WTC11 (cell line): ENCODE data around the gene HOXD10.

ENCODE experiments used
- CREM ChIP-seq: sonication (generic); formaldehyde crosslinking; IDR thresholded peaks from 2 replicates; pipeline ENCODE4 v1.8.1; 2022; ENCODE audit warnings: mild to moderate bottlenecking, missing genetic modification reagents, moderate library complexity
- ELF4 ChIP-seq: sonication (generic); formaldehyde crosslinking; IDR thresholded peaks from 2 replicates; pipeline ENCODE4 v1.8.1; 2022; ENCODE audit warnings: low read depth, mild to moderate bottlenecking, moderate library complexity, missing genetic modification reagents
- ETV6 ChIP-seq: sonication (generic); formaldehyde crosslinking; IDR thresholded peaks from 2 replicates; pipeline ENCODE4 v1.8.1; 2022; ENCODE audit warnings: mild to moderate bottlenecking, missing genetic modification reagents
- JUN ChIP-seq: sonication (generic); formaldehyde crosslinking; IDR thresholded peaks from 2 replicates; pipeline ENCODE4 v1.8.0; 2023; ENCODE audit warnings: mild to moderate bottlenecking, missing genetic modification reagents
- MYBL2 ChIP-seq: sonication (generic); formaldehyde crosslinking; IDR thresholded peaks from 2 replicates; pipeline ENCODE4 v1.8.1; 2023; ENCODE audit warnings: mild to moderate bottlenecking, moderate library complexity, missing genetic modification reagents
- ZBTB21 ChIP-seq: sonication (generic); formaldehyde crosslinking; IDR thresholded peaks from 2 replicates; pipeline ENCODE4 v1.8.1; 2023; ENCODE audit warnings: mild to moderate bottlenecking, missing genetic modification reagents, borderline replicate concordance
- ZNF138 ChIP-seq: sonication (generic); formaldehyde crosslinking; conservative IDR thresholded peaks from 2 replicates; pipeline ENCODE4 v1.8.1; 2022; ENCODE audit warnings: mild to moderate bottlenecking, moderate library complexity, missing genetic modification reagents
- ZNF232 ChIP-seq: sonication (generic); formaldehyde crosslinking; IDR thresholded peaks from 2 replicates; pipeline ENCODE4 v1.8.0; 2022; ENCODE audit warnings: mild to moderate bottlenecking, missing genetic modification reagents
- ZNF317 ChIP-seq: sonication (generic); formaldehyde crosslinking; IDR thresholded peaks from 2 replicates; pipeline ENCODE4 v1.8.1; 2023; ENCODE audit warnings: low read depth, mild to moderate bottlenecking, moderate library complexity, missing genetic modification reagents, borderline replicate concordance
- TF ChIP-seq, protein P1 (sequence below): fragments of 200-600 bp; IDR thresholded peaks from 2 replicates; pipeline ENCODE4 v1.8.0; 2022; ENCODE audit warnings: antibody characterized with exemption
- TF ChIP-seq, protein P2 (sequence below): sonication (generic); formaldehyde crosslinking; IDR thresholded peaks from 2 replicates; pipeline ENCODE4 v1.8.1; 2022; ENCODE audit warnings: mild to moderate bottlenecking, moderate library complexity, missing genetic modification reagents
- TF ChIP-seq, protein P3 (sequence below): sonication (generic); formaldehyde crosslinking; IDR thresholded peaks from 2 replicates; pipeline ENCODE4 v1.8.0; 2022; ENCODE audit warnings: mild to moderate bottlenecking, missing genetic modification reagents

DNA sequence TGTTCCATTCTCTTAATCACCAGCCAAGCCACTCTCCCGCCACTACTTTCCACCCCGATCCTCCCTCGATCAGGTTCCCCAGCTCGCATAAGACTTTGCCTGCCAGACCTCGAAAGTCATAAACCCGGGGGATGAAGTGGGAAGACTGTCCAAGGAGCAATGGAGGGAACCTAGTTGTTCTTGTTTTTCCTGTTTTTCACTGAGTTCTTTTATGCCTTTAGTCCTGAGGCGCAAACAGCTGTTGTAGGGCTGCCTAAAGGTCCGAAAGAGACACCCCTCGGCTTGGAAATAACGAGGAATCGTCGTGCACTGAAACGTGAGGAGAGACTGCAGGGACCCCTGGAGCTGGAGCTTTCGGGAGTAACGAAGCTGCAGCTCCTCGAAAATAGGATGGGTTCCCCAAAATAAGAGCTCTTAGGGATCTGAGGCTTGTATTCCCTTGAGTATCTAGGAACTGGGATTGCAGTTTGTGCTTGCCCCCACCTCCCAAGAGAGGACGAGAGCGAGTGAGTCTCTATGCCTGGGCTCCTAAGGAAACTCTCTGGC lies 18.7 kb upstream of the HOXD10 start:
- TF ChIP-seq, protein P1, sequence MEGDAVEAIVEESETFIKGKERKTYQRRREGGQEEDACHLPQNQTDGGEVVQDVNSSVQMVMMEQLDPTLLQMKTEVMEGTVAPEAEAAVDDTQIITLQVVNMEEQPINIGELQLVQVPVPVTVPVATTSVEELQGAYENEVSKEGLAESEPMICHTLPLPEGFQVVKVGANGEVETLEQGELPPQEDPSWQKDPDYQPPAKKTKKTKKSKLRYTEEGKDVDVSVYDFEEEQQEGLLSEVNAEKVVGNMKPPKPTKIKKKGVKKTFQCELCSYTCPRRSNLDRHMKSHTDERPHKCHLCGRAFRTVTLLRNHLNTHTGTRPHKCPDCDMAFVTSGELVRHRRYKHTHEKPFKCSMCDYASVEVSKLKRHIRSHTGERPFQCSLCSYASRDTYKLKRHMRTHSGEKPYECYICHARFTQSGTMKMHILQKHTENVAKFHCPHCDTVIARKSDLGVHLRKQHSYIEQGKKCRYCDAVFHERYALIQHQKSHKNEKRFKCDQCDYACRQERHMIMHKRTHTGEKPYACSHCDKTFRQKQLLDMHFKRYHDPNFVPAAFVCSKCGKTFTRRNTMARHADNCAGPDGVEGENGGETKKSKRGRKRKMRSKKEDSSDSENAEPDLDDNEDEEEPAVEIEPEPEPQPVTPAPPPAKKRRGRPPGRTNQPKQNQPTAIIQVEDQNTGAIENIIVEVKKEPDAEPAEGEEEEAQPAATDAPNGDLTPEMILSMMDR = no peak
- TF ChIP-seq ZBTB21 (CRISPR knock-in tag) (no peak), ETV6 (CRISPR knock-in tag) (no peak), ZNF232 (CRISPR knock-in tag) (no peak), ELF4 (CRISPR knock-in tag) (no peak), MYBL2 (CRISPR knock-in tag) (no peak), CREM (CRISPR knock-in tag) (no peak), JUN (CRISPR knock-in tag) (no peak), ZNF138 (CRISPR knock-in tag) (no peak), ZNF317 (CRISPR knock-in tag) (no peak)
- TF ChIP-seq, protein P2, sequence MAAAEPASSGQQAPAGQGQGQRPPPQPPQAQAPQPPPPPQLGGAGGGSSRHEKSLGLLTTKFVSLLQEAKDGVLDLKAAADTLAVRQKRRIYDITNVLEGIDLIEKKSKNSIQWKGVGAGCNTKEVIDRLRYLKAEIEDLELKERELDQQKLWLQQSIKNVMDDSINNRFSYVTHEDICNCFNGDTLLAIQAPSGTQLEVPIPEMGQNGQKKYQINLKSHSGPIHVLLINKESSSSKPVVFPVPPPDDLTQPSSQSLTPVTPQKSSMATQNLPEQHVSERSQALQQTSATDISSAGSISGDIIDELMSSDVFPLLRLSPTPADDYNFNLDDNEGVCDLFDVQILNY (CRISPR knock-in tag) = no peak
- TF ChIP-seq, protein P3, sequence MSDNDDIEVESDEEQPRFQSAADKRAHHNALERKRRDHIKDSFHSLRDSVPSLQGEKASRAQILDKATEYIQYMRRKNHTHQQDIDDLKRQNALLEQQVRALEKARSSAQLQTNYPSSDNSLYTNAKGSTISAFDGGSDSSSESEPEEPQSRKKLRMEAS (CRISPR knock-in tag) = no peak
